ENCODE measurements around the gene TDRD6. TPM values are rescaled to one million over a fixed set of nuclear protein-coding genes. Genes with fewer than 3 reads are reported as not detected.

TDRD6 gene
- total RNA-seq, 5 donors from 2014 or later (not counting 1 experiment from before 2014, with no cell fraction given), result 0.03 to 0.20 TPM; not detected in 3

- H3K36me3 ChIP-seq (ENCODE audit: control insufficient read depth in 2 of 2, extremely low read depth in 1 of 2, insufficient read depth in 1 of 2, low read length in 1 of 2), result no peaks in the 10 kb centered on the region
- H3K4me1 ChIP-seq (ENCODE audit: control insufficient read depth in 1 of 2, extremely low read depth in 1 of 2, insufficient read depth in 2 of 2, low read length in 2 of 2), result no peaks in the 10 kb centered on the region
- H3K4me3 ChIP-seq (ENCODE audit: control insufficient read depth in 1 of 2, extremely low read depth in 1 of 2, low read length in 1 of 2), result no peak overlapping the region
- Mint-ChIP-seq H3K9me3 (no peaks in the 10 kb centered on the region), H3K4me3 (no peak overlapping the region), H3K36me3 (no peaks in the 10 kb centered on the region), H3K27ac (no peak overlapping the region), H3K27me3 (peaks cover 6 to 7% of the 10 kb centered on the region in 2 donors), H3K4me1 (no peaks in the 10 kb centered on the region)
- no peak overlapping the region for H3K27ac ChIP-seq (ENCODE audit: low read length)
- WGBS (ENCODE audit: insufficient coverage), result 92% methylated on average over 4 of the region's 6 CpGs
- no peaks in the 10 kb centered on the region for H3K27me3 ChIP-seq (replicated peaks in 1 of 2; ENCODE audit: control insufficient read depth in 2 of 2, extremely low read depth in 1 of 2, insufficient read depth in 2 of 2, low read length in 1 of 2)
- ATAC-seq (replicated peaks in 1 of 4) (no peak), DNase-seq (no peak)
- no peaks in the 10 kb centered on the region for H3K9me3 ChIP-seq
- ChIA-PET CTCF (no interaction called here), POLR2A (no interaction called here)
These were observed 10.9 kb upstream of the TDRD6 start for GRCh38 chr6:46676604-46677313.

- no peak overlapping the region for H3K27ac Mint-ChIP-seq
- ATAC-seq (replicated peaks in 1 of 4) (no peak), DNase-seq (no peak)
- H3K27ac ChIP-seq (ENCODE audit: low read length), result no peak overlapping the region
- no peaks in the 10 kb centered on the region for H3K36me3 ChIP-seq (ENCODE audit: control insufficient read depth in 2 of 2, extremely low read depth in 1 of 2, insufficient read depth in 1 of 2, low read length in 1 of 2)
- H3K9me3 Mint-ChIP-seq, result no peaks in the 10 kb centered on the region
- no peaks in the 10 kb centered on the region for H3K4me1 Mint-ChIP-seq
- ChIA-PET CTCF (no interaction called here), POLR2A (no interaction called here)
- no CpG with 5 or more reads among the region's 4 CpGs for WGBS (ENCODE audit: insufficient coverage)
- H3K4me1 ChIP-seq (ENCODE audit: control insufficient read depth in 1 of 2, extremely low read depth in 1 of 2, insufficient read depth in 2 of 2, low read length in 2 of 2), result no peaks in the 10 kb centered on the region
- H3K27me3 ChIP-seq (replicated peaks in 1 of 2; ENCODE audit: control insufficient read depth in 2 of 2, extremely low read depth in 1 of 2, insufficient read depth in 2 of 2, low read length in 1 of 2), result no peaks in the 10 kb centered on the region
- no peaks in the 10 kb centered on the region for H3K36me3 Mint-ChIP-seq
- no peak overlapping the region for H3K4me3 ChIP-seq (ENCODE audit: control insufficient read depth in 1 of 2, extremely low read depth in 1 of 2, low read length in 1 of 2)
- H3K9me3 ChIP-seq, result no peaks in the 10 kb centered on the region
- H3K27me3 Mint-ChIP-seq, result peaks cover 6 to 7% of the 10 kb centered on the region in 2 donors
- no peak overlapping the region for H3K4me3 Mint-ChIP-seq
These were observed 10.4 kb upstream of the TDRD6 start for GRCh38 chr6:46677314-46677654.

- no peak for DNase-seq
- Histone ChIP-seq H3K27ac (ENCODE audit: low read length) (no peak overlapping the region), H3K27me3 (replicated peaks in 1 of 2; ENCODE audit: control insufficient read depth in 2 of 2, extremely low read depth in 1 of 2, insufficient read depth in 2 of 2, low read length in 1 of 2) (no peaks in the 10 kb centered on the region), H3K36me3 (ENCODE audit: control insufficient read depth in 2 of 2, extremely low read depth in 1 of 2, insufficient read depth in 1 of 2, low read length in 1 of 2) (no peaks in the 10 kb centered on the region), H3K4me1 (ENCODE audit: control insufficient read depth in 1 of 2, extremely low read depth in 1 of 2, insufficient read depth in 2 of 2, low read length in 2 of 2) (no peaks in the 10 kb centered on the region), H3K9me3 (no peaks in the 10 kb centered on the region), H3K4me3 (ENCODE audit: control insufficient read depth in 1 of 2, extremely low read depth in 1 of 2, low read length in 1 of 2) (no peak overlapping the region)
- H3K27me3 Mint-ChIP-seq, result peaks cover 8% of the 10 kb centered on the region in 2 donors
- H3K27ac Mint-ChIP-seq, result no peak overlapping the region
- no peak for ATAC-seq (replicated peaks in 1 of 4)
- no peak overlapping the region for H3K4me3 Mint-ChIP-seq
- no peaks in the 10 kb centered on the region for H3K4me1 Mint-ChIP-seq
- ChIA-PET CTCF (no interaction called here), POLR2A (no interaction called here)
- no peaks in the 10 kb centered on the region for H3K36me3 Mint-ChIP-seq
- no peaks in the 10 kb centered on the region for H3K9me3 Mint-ChIP-seq
- no CpG with 5 or more reads among the region's 4 CpGs for WGBS (ENCODE audit: insufficient coverage)
These were observed 2.9 kb upstream of the TDRD6 start for GRCh38 chr6:46684771-46685170.

- WGBS (ENCODE audit: insufficient coverage), result 93% methylated on average over 77 of the region's 85 CpGs
- Histone ChIP-seq H3K36me3 (ENCODE audit: control insufficient read depth in 2 of 2, extremely low read depth in 1 of 2, insufficient read depth in 1 of 2, low read length in 1 of 2) (no peaks in the 10 kb centered on the region), H3K4me3 (ENCODE audit: control insufficient read depth in 1 of 2, extremely low read depth in 1 of 2, low read length in 1 of 2) (no peak overlapping the region), H3K9me3 (no peaks in the 10 kb centered on the region), H3K27ac (ENCODE audit: low read length) (no peak overlapping the region), H3K27me3 (replicated peaks in 1 of 2; ENCODE audit: control insufficient read depth in 2 of 2, extremely low read depth in 1 of 2, insufficient read depth in 2 of 2, low read length in 1 of 2) (no peaks in the 10 kb centered on the region), H3K4me1 (ENCODE audit: control insufficient read depth in 1 of 2, extremely low read depth in 1 of 2, insufficient read depth in 2 of 2, low read length in 2 of 2) (no peaks in the 10 kb centered on the region)
- H3K27me3 Mint-ChIP-seq, result peaks cover 2 to 12% of the 10 kb centered on the region in 2 donors
- H3K4me1 Mint-ChIP-seq, result no peaks in the 10 kb centered on the region
- ChIA-PET CTCF (no interaction called here), POLR2A (no interaction called here)
- no peaks in the 10 kb centered on the region for H3K9me3 Mint-ChIP-seq
- no peaks in the 10 kb centered on the region for H3K36me3 Mint-ChIP-seq
- DNase-seq (no peak), ATAC-seq (replicated peaks in 1 of 4) (no peak)
- H3K27ac Mint-ChIP-seq, result no peak overlapping the region
- H3K4me3 Mint-ChIP-seq, result no peak overlapping the region
These were observed 656 bp downstream of the TDRD6 start for GRCh38 chr6:46688117-46688965.

GRCh38 chr6:46688966-46689335, 1.3 kb downstream of the TDRD6 start:
- DNase-seq (no peak), ATAC-seq (replicated peaks in 1 of 4) (no peak)
- Histone ChIP-seq H3K4me1 (ENCODE audit: control insufficient read depth in 1 of 2, extremely low read depth in 1 of 2, insufficient read depth in 2 of 2, low read length in 2 of 2) (no peaks in the 10 kb centered on the region), H3K36me3 (ENCODE audit: control insufficient read depth in 2 of 2, extremely low read depth in 1 of 2, insufficient read depth in 1 of 2, low read length in 1 of 2) (no peaks in the 10 kb centered on the region), H3K27me3 (replicated peaks in 1 of 2; ENCODE audit: control insufficient read depth in 2 of 2, extremely low read depth in 1 of 2, insufficient read depth in 2 of 2, low read length in 1 of 2) (no peaks in the 10 kb centered on the region), H3K27ac (ENCODE audit: low read length) (no peak overlapping the region), H3K9me3 (no peaks in the 10 kb centered on the region), H3K4me3 (ENCODE audit: control insufficient read depth in 1 of 2, extremely low read depth in 1 of 2, low read length in 1 of 2) (no peak overlapping the region)
- no peak overlapping the region for H3K27ac Mint-ChIP-seq
- WGBS (ENCODE audit: insufficient coverage), result 94% methylated on average over 10 of the region's 13 CpGs
- no peak overlapping the region for H3K4me3 Mint-ChIP-seq
- ChIA-PET CTCF (no interaction called here), POLR2A (no interaction called here)
- no peaks in the 10 kb centered on the region for H3K36me3 Mint-ChIP-seq
- no peaks in the 10 kb centered on the region for H3K4me1 Mint-ChIP-seq
- no peaks in the 10 kb centered on the region for H3K9me3 Mint-ChIP-seq
- peaks cover 0 to 17% of the 10 kb centered on the region in 2 donors for H3K27me3 Mint-ChIP-seq

GRCh38 chr6:46689657-46690056, 2.0 kb downstream of the TDRD6 start:
- no peaks in the 10 kb centered on the region for H3K4me1 Mint-ChIP-seq
- CTCF ChIA-PET, result no interaction called here
- 90% methylated on average over 2 of the region's 3 CpGs for WGBS (ENCODE audit: insufficient coverage)

More at GRCh38 chr6:46689657-46690056, 2.0 kb downstream of the TDRD6 start:
- Histone ChIP-seq H3K9me3 (no peaks in the 10 kb centered on the region), H3K27me3 (replicated peaks in 1 of 2; ENCODE audit: control insufficient read depth in 2 of 2, extremely low read depth in 1 of 2, insufficient read depth in 2 of 2, low read length in 1 of 2) (no peaks in the 10 kb centered on the region), H3K4me3 (ENCODE audit: control insufficient read depth in 1 of 2, extremely low read depth in 1 of 2, low read length in 1 of 2) (no peak overlapping the region), H3K4me1 (ENCODE audit: control insufficient read depth in 1 of 2, extremely low read depth in 1 of 2, insufficient read depth in 2 of 2, low read length in 2 of 2) (no peaks in the 10 kb centered on the region), H3K36me3 (ENCODE audit: control insufficient read depth in 2 of 2, extremely low read depth in 1 of 2, insufficient read depth in 1 of 2, low read length in 1 of 2) (no peaks in the 10 kb centered on the region), H3K27ac (ENCODE audit: low read length) (no peak overlapping the region)
- Mint-ChIP-seq H3K9me3 (no peaks in the 10 kb centered on the region), H3K4me3 (no peak overlapping the region), H3K36me3 (no peaks in the 10 kb centered on the region), H3K27me3 (peaks cover 0 to 17% of the 10 kb centered on the region in 2 donors), H3K27ac (no peak overlapping the region)
- POLR2A ChIA-PET, result no interaction called here
- no peak for ATAC-seq (replicated peaks in 1 of 4)
- DNase-seq, result no peak
